ENCODE data around the gene HOXD4. TPM values are rescaled to one million over a fixed set of nuclear protein-coding genes. Genes with fewer than 3 reads are reported as not detected.

HOXD4 gene
- total RNA-seq, 4 donors from 2014 or later: 0.69 to 3.6 (median 1.3) TPM; not detected in 1

DNA sequence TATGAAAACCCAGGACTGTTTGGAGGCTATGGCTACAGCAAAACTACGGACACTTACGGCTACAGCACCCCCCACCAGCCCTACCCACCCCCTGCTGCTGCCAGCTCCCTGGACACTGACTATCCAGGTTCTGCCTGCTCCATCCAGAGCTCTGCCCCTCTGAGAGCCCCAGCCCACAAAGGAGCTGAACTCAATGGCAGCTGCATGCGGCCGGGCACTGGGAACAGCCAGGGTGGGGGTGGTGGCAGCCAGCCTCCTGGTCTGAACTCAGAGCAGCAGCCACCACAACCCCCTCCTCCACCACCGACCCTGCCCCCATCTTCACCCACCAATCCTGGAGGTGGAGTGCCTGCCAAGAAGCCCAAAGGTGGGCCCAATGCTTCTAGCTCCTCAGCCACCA, 17.8 kb downstream of the HOXD4 start:
- Histone ChIP-seq H3K4me3 (no peak overlapping the region), H3K4me1 (peaks cover 0 to 25% (median 5%) of the 10 kb centered on the region in 3 donors), H3K36me3 (no peaks in the 10 kb centered on the region), H3K27me3 (peaks cover 100% of the 10 kb centered on the region), H3K9me3 (peaks cover 0 to 18% (median 0%) of the 10 kb centered on the region in 3 donors), H3K27ac (no peak overlapping the region)
- ATAC-seq: no peak
- WGBS, 2 donors (ENCODE audit: low coverage in 1 of 2): 80% methylated on average over 1 of the region's 5 CpGs; no CpG with 5 or more reads in 1 of the 2 donors
- no peak for TF ChIP-seq EP300 (IDR thresholded peaks at IDR 0.05)
- TF ChIP-seq POLR2AphosphoS5 (IDR thresholded peaks at IDR 0.05): no peak
- TF ChIP-seq, protein P1, sequence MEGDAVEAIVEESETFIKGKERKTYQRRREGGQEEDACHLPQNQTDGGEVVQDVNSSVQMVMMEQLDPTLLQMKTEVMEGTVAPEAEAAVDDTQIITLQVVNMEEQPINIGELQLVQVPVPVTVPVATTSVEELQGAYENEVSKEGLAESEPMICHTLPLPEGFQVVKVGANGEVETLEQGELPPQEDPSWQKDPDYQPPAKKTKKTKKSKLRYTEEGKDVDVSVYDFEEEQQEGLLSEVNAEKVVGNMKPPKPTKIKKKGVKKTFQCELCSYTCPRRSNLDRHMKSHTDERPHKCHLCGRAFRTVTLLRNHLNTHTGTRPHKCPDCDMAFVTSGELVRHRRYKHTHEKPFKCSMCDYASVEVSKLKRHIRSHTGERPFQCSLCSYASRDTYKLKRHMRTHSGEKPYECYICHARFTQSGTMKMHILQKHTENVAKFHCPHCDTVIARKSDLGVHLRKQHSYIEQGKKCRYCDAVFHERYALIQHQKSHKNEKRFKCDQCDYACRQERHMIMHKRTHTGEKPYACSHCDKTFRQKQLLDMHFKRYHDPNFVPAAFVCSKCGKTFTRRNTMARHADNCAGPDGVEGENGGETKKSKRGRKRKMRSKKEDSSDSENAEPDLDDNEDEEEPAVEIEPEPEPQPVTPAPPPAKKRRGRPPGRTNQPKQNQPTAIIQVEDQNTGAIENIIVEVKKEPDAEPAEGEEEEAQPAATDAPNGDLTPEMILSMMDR (IDR thresholded peaks at IDR 0.05): no peak
- TF ChIP-seq POLR2A (IDR thresholded peaks at IDR 0.05): no peak

DNA sequence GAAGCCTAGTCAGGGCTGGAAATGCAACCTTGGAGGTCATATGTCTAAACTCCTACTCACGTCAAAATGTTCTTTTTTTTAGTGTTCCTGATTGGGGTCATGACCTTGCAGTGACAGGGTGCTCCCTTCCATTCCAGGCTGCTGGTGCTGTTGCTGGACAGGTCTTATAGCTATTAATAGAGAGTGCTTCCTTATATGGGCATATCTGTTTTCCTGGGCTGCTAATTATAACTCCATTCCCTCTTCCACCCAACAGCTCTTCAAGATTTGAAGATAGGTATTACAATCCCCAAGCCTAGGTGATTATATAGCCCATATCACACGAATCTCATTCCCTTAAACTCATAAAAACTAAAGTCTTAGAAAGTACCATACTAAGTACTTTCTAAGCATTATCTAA, 18.4 kb downstream of the HOXD4 start:
- Histone ChIP-seq H3K4me1 (peaks cover 0 to 25% (median 5%) of the 10 kb centered on the region in 3 donors), H3K9me3 (peaks cover 0 to 13% (median 0%) of the 10 kb centered on the region in 3 donors), H3K27ac (no peak overlapping the region), H3K4me3 (no peak overlapping the region), H3K36me3 (no peaks in the 10 kb centered on the region), H3K27me3 (peaks cover 100% of the 10 kb centered on the region)
- TF ChIP-seq POLR2A (IDR thresholded peaks at IDR 0.05) (no peak), POLR2AphosphoS5 (IDR thresholded peaks at IDR 0.05) (no peak), EP300 (IDR thresholded peaks at IDR 0.05) (no peak)
- TF ChIP-seq, protein P1 (IDR thresholded peaks at IDR 0.05): no peak
- ATAC-seq: no peak
- WGBS, 2 donors (ENCODE audit: low coverage in 1 of 2): 43 to 64% methylated on average over 2 of the region's 2 CpGs

DNA sequence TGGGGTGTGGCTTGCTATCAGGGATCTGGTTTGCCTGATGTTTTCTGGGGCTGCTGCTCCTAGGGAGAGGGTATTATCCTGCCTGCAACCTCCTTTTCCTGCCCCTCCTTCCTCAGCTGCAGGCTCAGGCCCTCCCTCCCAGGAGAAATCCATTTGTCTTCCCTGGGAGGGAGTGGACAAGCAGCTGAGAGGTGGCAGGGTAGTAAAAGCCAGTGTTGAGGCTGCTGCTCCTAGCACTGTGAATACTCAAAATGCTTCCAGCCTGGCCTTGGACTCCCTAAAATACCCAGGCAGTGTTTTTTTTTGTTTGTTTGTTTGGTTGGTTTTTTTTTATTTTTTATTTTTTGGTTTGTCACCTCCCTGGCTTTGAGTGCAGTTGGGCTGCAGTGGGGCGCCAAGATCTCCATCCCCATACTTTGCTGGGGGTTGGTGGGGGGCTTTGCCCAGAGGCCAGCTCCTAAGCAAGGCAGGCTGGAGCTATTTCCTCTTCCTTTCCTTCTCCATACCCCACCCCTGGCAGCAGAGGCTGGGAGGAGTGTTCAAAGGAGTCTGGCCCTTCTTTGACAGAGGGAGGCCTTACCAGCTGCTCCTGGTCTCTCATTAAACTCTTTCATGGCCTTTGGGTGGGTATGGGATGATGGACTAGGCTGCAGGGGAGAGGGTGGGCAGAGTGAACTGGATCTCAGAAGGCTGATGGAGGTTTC, 19.4 kb downstream of the HOXD4 start:
- no peak for ATAC-seq
- Histone ChIP-seq H3K36me3 (no peaks in the 10 kb centered on the region), H3K27me3 (peaks cover 100% of the 10 kb centered on the region), H3K27ac (no peak overlapping the region), H3K4me1 (peaks cover 0 to 22% (median 10%) of the 10 kb centered on the region in 3 donors), H3K9me3 (peaks cover 0 to 13% (median 0%) of the 10 kb centered on the region in 3 donors), H3K4me3 (no peak overlapping the region)
- TF ChIP-seq POLR2A (IDR thresholded peaks at IDR 0.05) (no peak), POLR2AphosphoS5 (IDR thresholded peaks at IDR 0.05) (no peak), EP300 (IDR thresholded peaks at IDR 0.05) (no peak)
- TF ChIP-seq, protein P1 (IDR thresholded peaks at IDR 0.05): no peak
- 50% methylated on average over 1 of the region's 1 CpG; no CpG with 5 or more reads in 1 of the 2 donors for WGBS, 2 donors (ENCODE audit: low coverage in 1 of 2)

DNA sequence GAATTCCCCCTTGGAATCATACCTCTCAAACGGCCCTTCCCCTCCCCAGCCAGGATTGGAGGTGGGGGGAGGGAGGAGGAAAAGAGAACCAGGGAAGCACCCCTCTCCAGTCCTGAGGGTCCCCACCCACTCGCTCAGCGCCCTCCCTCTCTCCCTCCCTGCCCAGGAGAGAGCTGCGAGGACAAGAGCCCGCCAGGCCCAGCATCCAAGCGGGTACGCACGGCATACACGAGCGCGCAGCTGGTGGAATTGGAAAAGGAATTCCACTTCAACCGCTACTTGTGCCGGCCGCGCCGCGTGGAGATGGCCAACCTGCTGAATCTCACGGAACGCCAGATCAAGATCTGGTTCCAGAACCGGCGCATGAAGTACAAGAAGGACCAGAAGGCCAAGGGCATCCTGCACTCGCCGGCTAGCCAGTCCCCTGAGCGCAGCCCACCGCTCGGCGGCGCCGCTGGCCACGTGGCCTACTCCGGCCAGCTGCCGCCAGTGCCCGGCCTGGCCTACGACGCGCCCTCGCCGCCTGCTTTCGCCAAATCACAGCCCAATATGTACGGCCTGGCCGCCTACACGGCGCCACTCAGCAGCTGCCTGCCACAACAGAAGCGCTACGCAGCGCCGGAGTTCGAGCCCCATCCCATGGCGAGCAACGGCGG, 20.1 kb downstream of the HOXD4 start:
- Histone ChIP-seq H3K4me3 (no peak overlapping the region), H3K9me3 (peaks cover 0 to 13% (median 0%) of the 10 kb centered on the region in 3 donors), H3K27ac (no peak overlapping the region), H3K36me3 (no peaks in the 10 kb centered on the region), H3K27me3 (peaks cover 100% of the 10 kb centered on the region), H3K4me1 (peaks cover 0 to 22% (median 10%) of the 10 kb centered on the region in 3 donors)
- 30% methylated on average over 2 of the region's 51 CpGs; no CpG with 5 or more reads in 1 of the 2 donors for WGBS, 2 donors (ENCODE audit: low coverage in 1 of 2)
- no peak for TF ChIP-seq EP300 (IDR thresholded peaks at IDR 0.05)
- TF ChIP-seq, protein P1 (IDR thresholded peaks at IDR 0.05): no peak
- TF ChIP-seq POLR2A (IDR thresholded peaks at IDR 0.05): no peak
- ATAC-seq: no peak

All from gastroesophageal sphincter (tissue), 4 donors.